HG03095 (cell line): ENCODE measurements around the gene ALAS2.
"Not testable (repeated sequence)": the region's sequence is repeated elsewhere in the genome, so short reads cannot be mapped to it uniquely, and the experiment has no call there.

Experiments
- ATAC-seq: cut with Tn5 transposase; IDR thresholded peaks from one replicate; pipeline ENCODE4 v1.9.1; 2021; ENCODE audit warnings: moderate library complexity; ENCODE audit not compliant: unreplicated experiment

ALAS2 gene

GRCh38 chrX:55006827-55007621, 23.8 kb downstream of the ALAS2 start:
- ATAC-seq: no peak

- ATAC-seq: no peak
Measured at GRCh38 chrX:55005256-55005655, 25.5 kb downstream of the ALAS2 start.

GRCh38 chrX:55004231-55004630, 26.5 kb downstream of the ALAS2 start:
- no peak for ATAC-seq

GRCh38 chrX:54999717-55000598, 30.8 kb downstream of the ALAS2 start, which contains the start of gene APEX2:
Gene APEX2, plus strand, starts transcription at chrX:55000363. Its CDS starts 60 bp downstream, at chrX:55000423.
- ATAC-seq: peak; percentile 96

GRCh38 chrX:54995621-54996020, 35.2 kb downstream of the ALAS2 start:
- no peak for ATAC-seq

GRCh38 chrX:54994668-54995351, 36.0 kb downstream of the ALAS2 start:
- ATAC-seq: no peak

- no peak for ATAC-seq
Measured at GRCh38 chrX:54994099-54994498, 36.7 kb downstream of the ALAS2 start, which contains the start of gene PFKFB1. Gene PFKFB1, minus strand, starts transcription at chrX:54994188. Its CDS starts 181 bp downstream, at chrX:54994007.

- no peak for ATAC-seq
Measured at GRCh38 chrX:54992911-54993622, 37.7 kb downstream of the ALAS2 start.

GRCh38 chrX:54991706-54992105, 39.1 kb downstream of the ALAS2 start:
- no peak for ATAC-seq

GRCh38 chrX:54983306-54983705, 47.5 kb downstream of the ALAS2 start:
- not testable (repeated sequence) for ATAC-seq

GRCh38 chrX:54980334-54980733, 50.4 kb downstream of the ALAS2 start:
- ATAC-seq: no peak

GRCh38 chrX:54979432-54979831, 51.3 kb downstream of the ALAS2 start:
- ATAC-seq: no peak

GRCh38 chrX:54978448-54978847, 52.3 kb downstream of the ALAS2 start:
- no peak for ATAC-seq

GRCh38 chrX:54977387-54977786, 53.4 kb downstream of the ALAS2 start:
- ATAC-seq: no peak

GRCh38 chrX:54964766-54965497, 65.8 kb downstream of the ALAS2 start:
- ATAC-seq: no peak

- ATAC-seq: no peak
Measured at GRCh38 chrX:54961750-54962149, 69.0 kb downstream of the ALAS2 start.
